H1 (cell line): ENCODE data around the gene CAMKK1. TPM values are rescaled to one million over a fixed set of nuclear protein-coding genes. Genes with fewer than 3 reads are reported as not detected.

Experiments
- CTCF ChIA-PET: fragments of 300-600 bp; sonication (Branson Sonifier 250); formaldehyde crosslinking; loops from one replicate; lab custom pipeline; 2021; ENCODE audit not compliant: partially characterized antibody; lab: Charles Lee
- POLR2A ChIA-PET: fragments of 300-600 bp; sonication (Branson Sonifier 250); formaldehyde crosslinking; loops from one replicate; lab custom pipeline; 2021; ENCODE audit warnings: inconsistent platforms; ENCODE audit not compliant: partially characterized antibody; lab: Charles Lee
- DNase-seq, 2 experiments: peaks; one replicate each; pipeline versions ENCODE4 v3.0.0 to v3.0.0-alpha.2; 2010 to 2022; ENCODE audit warnings: low spot score in 2 of 2, low read depth in 1 of 2, mixed read lengths in 1 of 2
- FAIRE-seq: peaks from 2 replicates; lab custom pipeline; 2011; peaks lifted over from hg19 to GRCh38; lab: Jason Lieb, UNC
- H2AFZ ChIP-seq: 2 replicates; pipeline ENCODE4 v1.8.1; 2012; ENCODE audit warnings: low read length, inconsistent platforms
- H2AK5ac ChIP-seq: 2 replicates; pipeline ENCODE4 v1.6.1; 2013; ENCODE audit warnings: low read depth, low read length
- H2BK120ac ChIP-seq: replicated peaks from 2 replicates; pipeline ENCODE3; 2013; ENCODE audit warnings: low read depth, low read length, inconsistent platforms
- H2BK12ac ChIP-seq: 2 replicates; pipeline ENCODE4 v1.6.1; 2013; ENCODE audit warnings: low read depth, low read length
- H2BK15ac ChIP-seq: 2 replicates; pipeline ENCODE4 v1.6.1; 2013; ENCODE audit warnings: low read length
- H2BK20ac ChIP-seq: 2 replicates; pipeline ENCODE4 v1.6.1; 2013; ENCODE audit warnings: low read length
- H2BK5ac ChIP-seq: 2 replicates; pipeline ENCODE4 v1.6.1; 2013; ENCODE audit warnings: low read depth, low read length
- H3K14ac ChIP-seq: 2 replicates; pipeline ENCODE4 v1.6.1; 2013; ENCODE audit warnings: inconsistent platforms; ENCODE audit not compliant: insufficient read length
- H3K18ac ChIP-seq: 2 replicates; pipeline ENCODE4 v1.6.1; 2013; ENCODE audit warnings: low read length; ENCODE audit errors: extremely low read depth
- H3K23ac ChIP-seq: 2 replicates; pipeline ENCODE4 v1.6.1; 2013; ENCODE audit warnings: inconsistent platforms; ENCODE audit not compliant: insufficient read length
- H3K23me2 ChIP-seq: 2 replicates; pipeline ENCODE4 v1.6.1; 2013; ENCODE audit warnings: low read depth, low read length
- H3K27ac ChIP-seq: 2 replicates; pipeline ENCODE4 v1.6.1; 2011; ENCODE audit warnings: low read depth, low read length, inconsistent platforms
- H3K27me3 ChIP-seq, 4 experiments: replicated peaks in 1 of 4; 1 replicate in 1 of 4; 2 replicates in 3 of 4; pipeline versions ENCODE4 v1.6.1 to v1.8.1; 2011 to 2013; ENCODE audit warnings: low read length in 3 of 4, mild to moderate bottlenecking in 3 of 4, inconsistent platforms in 2 of 4, mixed read lengths in 2 of 4, moderate library complexity in 1 of 4; ENCODE audit not compliant: control insufficient read depth in 3 of 4, insufficient read depth in 3 of 4; ENCODE audit errors: extremely low read depth in 1 of 4
- H3K36me3 ChIP-seq, 4 experiments: 2 replicates each; pipeline versions ENCODE4 v1.6.1 to v1.8.1; 2011 to 2013; ENCODE audit warnings: mild to moderate bottlenecking in 4 of 4, low read length in 3 of 4, moderate library complexity in 2 of 4, control low read depth in 1 of 4, inconsistent platforms in 1 of 4; ENCODE audit not compliant: insufficient read depth in 4 of 4, control insufficient read depth in 2 of 4
- H3K4ac ChIP-seq: replicated peaks from 2 replicates; pipeline ENCODE3; 2013; ENCODE audit warnings: low read length, low read depth, mixed read lengths, inconsistent platforms; ENCODE audit not compliant: insufficient read length
- H3K4me1 ChIP-seq, 4 experiments: replicated peaks in 1 of 4; 1 replicate in 1 of 4; 2 replicates in 3 of 4; pipeline versions ENCODE4 v1.6.1 to v1.8.1; 2011 to 2013; ENCODE audit warnings: low read length in 3 of 4, inconsistent platforms in 2 of 4, mixed read lengths in 1 of 4; ENCODE audit not compliant: insufficient read depth in 4 of 4, control insufficient read depth in 3 of 4
- H3K4me2 ChIP-seq, 2 experiments: 2 replicates each; pipeline versions ENCODE4 v1.6.1 to v1.8.1; 2011 to 2013; ENCODE audit warnings: low read depth in 2 of 2, low read length in 2 of 2, control low read depth in 1 of 2, inconsistent platforms in 1 of 2, mild to moderate bottlenecking in 1 of 2; ENCODE audit not compliant: insufficient read depth in 1 of 2
- H3K4me3 ChIP-seq, 4 experiments: fragments of 200-600, 300-600 bp in 1 of 4; sonication (generic), shearing (Covaris generic), sonication (Bioruptor Twin) in 1 of 4; 2 replicates each; pipeline versions ENCODE4 v1.5.1 to v1.8.1; 2011 to 2016; ENCODE audit warnings: low read length in 4 of 4, low read depth in 3 of 4, control low read depth in 2 of 4, inconsistent platforms in 2 of 4, mild to moderate bottlenecking in 2 of 4, mixed read lengths in 1 of 4, moderate library complexity in 1 of 4; ENCODE audit not compliant: insufficient read depth in 2 of 4; ENCODE audit errors: extremely low read depth in 1 of 4
- H3K56ac ChIP-seq: replicated peaks from 2 replicates; pipeline ENCODE3; 2013; ENCODE audit warnings: low read depth, mild to moderate bottlenecking, mixed read lengths, low read length, inconsistent platforms; ENCODE audit not compliant: insufficient read length
- H3K79me1 ChIP-seq: 2 replicates; pipeline ENCODE4 v1.6.1; 2013; ENCODE audit warnings: low read depth, low read length, control low read depth
- H3K79me2 ChIP-seq, 2 experiments: 2 replicates each; pipeline versions ENCODE4 v1.6.1 to v1.8.1; 2012 to 2013; ENCODE audit warnings: low read length in 2 of 2, mild to moderate bottlenecking in 2 of 2, inconsistent platforms in 1 of 2; ENCODE audit not compliant: insufficient read depth in 2 of 2, control insufficient read depth in 1 of 2
- H3K9ac ChIP-seq, 4 experiments: replicated peaks in 1 of 4; 1 replicate in 1 of 4; 2 replicates in 3 of 4; pipeline versions ENCODE4 v1.6.1 to v1.8.1; 2011 to 2013; ENCODE audit warnings: low read depth in 3 of 4, low read length in 3 of 4, control low read depth in 2 of 4, mild to moderate bottlenecking in 2 of 4, moderate library complexity in 2 of 4, inconsistent platforms in 1 of 4; ENCODE audit errors: extremely low read depth in 1 of 4
- H3K9me3 ChIP-seq, 2 experiments: 2 replicates each; pipeline versions ENCODE4 v1.6.1 to v1.8.1; 2012 to 2013; ENCODE audit warnings: mild to moderate bottlenecking in 2 of 2, moderate library complexity in 2 of 2, control low read depth in 1 of 2, inconsistent platforms in 1 of 2, low read depth in 1 of 2, low read length in 1 of 2, mixed read lengths in 1 of 2; ENCODE audit not compliant: insufficient read depth in 2 of 2
- H4K20me1 ChIP-seq, 2 experiments: replicated peaks in 1 of 2; 2 replicates each; pipeline versions ENCODE3 to v1.8.1; 2011 to 2013; ENCODE audit warnings: inconsistent platforms in 2 of 2, low read length in 2 of 2, mild to moderate bottlenecking in 1 of 2; ENCODE audit not compliant: insufficient read depth in 2 of 2, control insufficient read depth in 1 of 2
- H4K5ac ChIP-seq: 2 replicates; pipeline ENCODE4 v1.6.1; 2013; ENCODE audit warnings: low read length, low read depth, mixed read lengths, inconsistent platforms; ENCODE audit not compliant: insufficient read length
- H4K8ac ChIP-seq: 2 replicates; pipeline ENCODE4 v1.8.0; 2013; ENCODE audit warnings: mild to moderate bottlenecking, moderate library complexity, low read length, inconsistent platforms; ENCODE audit not compliant: insufficient read depth; ENCODE audit errors: extremely low read depth
- H4K91ac ChIP-seq: replicated peaks from 2 replicates; pipeline ENCODE3; 2013; ENCODE audit warnings: low read length, mixed read lengths, inconsistent platforms; ENCODE audit not compliant: insufficient read length
- KDM1A ChIP-seq: fragments of 200-600, 300-600 bp; sonication (generic); IDR thresholded peaks from 2 replicates; pipeline ENCODE4 v1.7.1; 2016; ENCODE audit warnings: mild to moderate bottlenecking, low read length, borderline replicate concordance
- MAX ChIP-seq: IDR thresholded peaks from 2 replicates; pipeline ENCODE4 v1.6.1; 2012; ENCODE audit warnings: inconsistent platforms
- SAP30 ChIP-seq: fragments of 300-600 bp; sonication (generic); IDR thresholded peaks from 2 replicates; pipeline ENCODE4 v1.7.1; 2012; ENCODE audit warnings: low read length, moderate library complexity, mild to moderate bottlenecking, inconsistent platforms; ENCODE audit not compliant: insufficient read depth, insufficient replicate concordance
- SIRT6 ChIP-seq: IDR thresholded peaks from one replicate; pipeline ENCODE4 v1.7.1; 2012; ENCODE audit warnings: low read length, inconsistent platforms
- SRF ChIP-seq: IDR thresholded peaks from 2 replicates; pipeline ENCODE4 v1.6.1; 2011; ENCODE audit warnings: mild to moderate bottlenecking, low read depth, low read length, moderate library complexity
- WGBS, 2 experiments: shearing (Covaris generic) in 1 of 2; methylation state at CpG; one replicate each; pipeline versions ENCODE4 v1.1.6 to v1.1.7; 2013 to 2015; ENCODE audit warnings: low lambda C conversion rate in 2 of 2, mixed read lengths in 2 of 2, inconsistent platforms in 1 of 2, low coverage in 1 of 2, missing lambda C conversion rate in 1 of 2; ENCODE audit not compliant: insufficient replicate concordance in 2 of 2, insufficient coverage in 1 of 2, insufficient read length in 1 of 2; ENCODE audit errors: extremely low coverage in 1 of 2, missing lambda C conversion rate in 1 of 2; 5-methylcytosine and 5-hydroxymethylcytosine counted together
- polyA plus RNA-seq, 7 experiments: library from polyadenylated mRNA; depleted of rRNA in 3 of 7; stranded (reverse) in 5 of 7; unstranded in 2 of 7; fragments of >200 nt in 5 of 7; fragments of 200-250 nt in 2 of 7; gene quantifications; 1 replicate in 5 of 7; 2 replicates in 1 of 7; 4 replicates in 1 of 7; pipeline versions ENCODE4 v1.2.1 to v1.2.3, GENCODE V29; 2011 to 2013; ENCODE audit warnings: missing spikeins in 2 of 7, mixed read lengths in 2 of 7
- total RNA-seq: library from RNA; stranded (reverse); fragmentation: NEBNext Ultra II Directional; extraction: Animal tissue kit (Norgen Biotek cat#: 25700); gene quantifications from 2 replicates; pipeline ENCODE4 v1.2.1, GENCODE V29; 2021

Gene CAMKK1
- total and polyA plus RNA-seq, 2 of the 8 experiments (the other 6 are each of a cell fraction or from before 2014, with no cell fraction given) = 7.1 to 7.6 TPM

GRCh38 chr17:3937359-3937758 is 44.5 kb upstream of the CAMKK1 start:
- FAIRE-seq = no peak
- no peak overlapping the region for H3K56ac ChIP-seq
- H4K8ac ChIP-seq = no peak overlapping the region
- H3K27ac ChIP-seq = no peak overlapping the region
- H2BK15ac ChIP-seq = no peak overlapping the region
- no peak overlapping the region for H3K9ac ChIP-seq
- no peaks in the 10 kb centered on the region for H3K9me3 ChIP-seq
- no peak overlapping the region for H2BK20ac ChIP-seq
- H4K5ac ChIP-seq = no peak overlapping the region
- no peaks in the 10 kb centered on the region for H3K4me1 ChIP-seq
- H3K18ac ChIP-seq = no peak overlapping the region
- H3K27me3 ChIP-seq = no peaks in the 10 kb centered on the region
- WGBS, 2 experiments = 91% methylated on average over 17 of the region's 17 CpGs; no CpG with 5 or more reads in 1 of the 2 experiments
- TF ChIP-seq SAP30 (no peak), SRF (no peak), KDM1A (no peak), SIRT6 (no peak), MAX (no peak)
- no peaks in the 10 kb centered on the region; a peak in 3 of 8 replicates for H3K36me3 ChIP-seq
- ChIA-PET POLR2A (no interaction called here), CTCF (no interaction called here)
- DNase-seq = no peak
- H2BK120ac ChIP-seq = no peak overlapping the region
- H4K91ac ChIP-seq = no peak overlapping the region
- no peak overlapping the region for H2AK5ac ChIP-seq
- no peak overlapping the region for H3K14ac ChIP-seq
- H3K4ac ChIP-seq = no peak overlapping the region
- H3K79me1 ChIP-seq = no peaks in the 10 kb centered on the region
- H3K79me2 ChIP-seq = no peaks in the 10 kb centered on the region
- H2AFZ ChIP-seq = no peak overlapping the region
- H2BK5ac ChIP-seq = no peak overlapping the region
- no peaks in the 10 kb centered on the region for H4K20me1 ChIP-seq
- no peak overlapping the region for H3K23ac ChIP-seq
- no peak overlapping the region for H2BK12ac ChIP-seq
- H3K23me2 ChIP-seq = no peaks in the 10 kb centered on the region; the same call in 1 of the 2 replicates
- H3K4me3 ChIP-seq = no peak overlapping the region
- H3K4me2 ChIP-seq = no peak overlapping the region
